GM19023 (cell line): ENCODE results near the gene DGKE.
A peak's percentile ranks its signal among the peaks of the same experiment; 100 is the strongest.

ENCODE experiments used
- ATAC-seq: cut with Tn5 transposase; IDR thresholded peaks from one replicate; pipeline ENCODE4 v1.9.1; 2021; ENCODE audit warnings: mild to moderate bottlenecking, moderate library complexity; ENCODE audit not compliant: unreplicated experiment

The DGKE gene

GRCh38 chr17:56812901-56813388 is 21.0 kb upstream of the DGKE start:
- ATAC-seq = no peak

GRCh38 chr17:56815711-56816110 is 18.2 kb upstream of the DGKE start:
- no peak for ATAC-seq

GRCh38 chr17:56817066-56817465 is 16.9 kb upstream of the DGKE start:
- ATAC-seq = no peak

- no peak for ATAC-seq
Observed at GRCh38 chr17:56819030-56819429, 14.9 kb upstream of the DGKE start.

GRCh38 chr17:56819431-56820145 is 14.4 kb upstream of the DGKE start:
- peak; percentile 82 for ATAC-seq

GRCh38 chr17:56820207-56820606 is 13.7 kb upstream of the DGKE start:
- no peak for ATAC-seq

GRCh38 chr17:56821847-56822534 is 12.0 kb upstream of the DGKE start:
- ATAC-seq = no peak

- no peak for ATAC-seq
Observed at GRCh38 chr17:56822725-56823124, 11.2 kb upstream of the DGKE start.

- no peak for ATAC-seq
Observed at GRCh38 chr17:56823848-56824247, 10.1 kb upstream of the DGKE start.

- ATAC-seq = no peak
Observed at GRCh38 chr17:56824503-56824902, 9.4 kb upstream of the DGKE start.

- no peak for ATAC-seq
Observed at GRCh38 chr17:56826611-56827414, 7.1 kb upstream of the DGKE start.

- no peak for ATAC-seq
Observed at GRCh38 chr17:56830726-56831368, 3.1 kb upstream of the DGKE start.

GRCh38 chr17:56831369-56832095 is 2.4 kb upstream of the DGKE start:
- no peak for ATAC-seq

GRCh38 chr17:56832446-56832845 is 1.5 kb upstream of the DGKE start:
- ATAC-seq = no peak

- ATAC-seq = peak; percentile 55
Observed at GRCh38 chr17:56833057-56833808, 718 bp upstream of the DGKE start.

- peak; percentile 37 for ATAC-seq
Observed at GRCh38 chr17:56834380-56835263, 671 bp downstream of the DGKE start.

GRCh38 chr17:56835264-56835585 is 1.3 kb downstream of the DGKE start:
- ATAC-seq = no peak

- no peak for ATAC-seq
Observed at GRCh38 chr17:56838687-56839086, 4.7 kb downstream of the DGKE start.

- no peak for ATAC-seq
Observed at GRCh38 chr17:56842577-56842976, 8.6 kb downstream of the DGKE start.
